RPMI7951 (cell line): ENCODE results near the gene CCDC30. TPM values are rescaled to one million over a fixed set of nuclear protein-coding genes. Genes with fewer than 3 reads are reported as not detected.

ENCODE experiments used
- DNase-seq: peaks from one replicate; pipeline ENCODE4 v3.0.0-alpha.2; 2012; ENCODE audit warnings: low read depth
- total RNA-seq: library from RNA; depleted of rRNA; stranded (reverse); fragments of >200 nt; shearing (Covaris generic); gene quantifications from 2 replicates; pipeline ENCODE4 v1.2.3, GENCODE V29; 2014

CCDC30 gene
- total RNA-seq, 1 experiment from 2014 or later: 0.84 TPM

GRCh38 chr1:42657201-42657600 lies 194.1 kb downstream of the CCDC30 start:
- DNase-seq: no peak

GRCh38 chr1:42657981-42658876 lies 195.1 kb downstream of the CCDC30 start, which contains the start of gene PPIH:
TSS of gene PPIH (plus strand) at chr1:42658423. CDS start at chr1:42658447, 24 bp downstream.
- DNase-seq: peak; percentile 91

- peak; percentile 24 for DNase-seq
These were observed 195.8 kb downstream of the CCDC30 start for GRCh38 chr1:42658877-42659337.

GRCh38 chr1:42660907-42661500 lies 197.9 kb downstream of the CCDC30 start:
- no peak for DNase-seq

GRCh38 chr1:42669936-42670335 lies 206.8 kb downstream of the CCDC30 start:
- DNase-seq: no peak

- no peak for DNase-seq
These were observed 207.3 kb downstream of the CCDC30 start for GRCh38 chr1:42670425-42670824.

- no peak for DNase-seq
These were observed 211.1 kb downstream of the CCDC30 start for GRCh38 chr1:42674214-42674613.

- no peak for DNase-seq
These were observed 211.6 kb downstream of the CCDC30 start for GRCh38 chr1:42674682-42675081.

- no peak for DNase-seq
These were observed 212.4 kb downstream of the CCDC30 start for GRCh38 chr1:42675467-42675866.

- no peak for DNase-seq
These were observed 213.5 kb downstream of the CCDC30 start for GRCh38 chr1:42676534-42677087.

- DNase-seq: no peak
These were observed 216.4 kb downstream of the CCDC30 start for GRCh38 chr1:42679364-42679983.

- DNase-seq: no peak
These were observed 217.0 kb downstream of the CCDC30 start for GRCh38 chr1:42680055-42680454.

GRCh38 chr1:42680921-42681683 lies 218.0 kb downstream of the CCDC30 start:
- peak; percentile 14 for DNase-seq

GRCh38 chr1:42681741-42682483 lies 218.8 kb downstream of the CCDC30 start, which contains the start of gene YBX1:
TSS of gene YBX1 (plus strand) at chr1:42682418. CDS start at chr1:42682566, 148 bp downstream.
- peak; percentile 99 for DNase-seq

- peak; percentile 3 for DNase-seq
These were observed 219.3 kb downstream of the CCDC30 start for GRCh38 chr1:42682484-42682738.

- DNase-seq: peak; percentile 66
These were observed 219.8 kb downstream of the CCDC30 start for GRCh38 chr1:42682739-42683531.

- peak; percentile 35 for DNase-seq
These were observed 221.1 kb downstream of the CCDC30 start for GRCh38 chr1:42684139-42684538.

GRCh38 chr1:42686418-42686817 lies 223.3 kb downstream of the CCDC30 start:
- DNase-seq: no peak

GRCh38 chr1:42689912-42690311 lies 226.8 kb downstream of the CCDC30 start:
- no peak for DNase-seq
